ENCODE measurements around the gene IL1F10.

IL1F10 gene

GRCh38 chr2:113058998-113059960 is 8.5 kb upstream of the IL1F10 start, which contains the start of gene IL36RN:
Gene IL36RN, plus strand, starts transcription at chr2:113059198. Its CDS starts 241 bp downstream, at chr2:113059439.
- DNase-seq (ENCODE audit: low spot score) = no peak

DNA sequence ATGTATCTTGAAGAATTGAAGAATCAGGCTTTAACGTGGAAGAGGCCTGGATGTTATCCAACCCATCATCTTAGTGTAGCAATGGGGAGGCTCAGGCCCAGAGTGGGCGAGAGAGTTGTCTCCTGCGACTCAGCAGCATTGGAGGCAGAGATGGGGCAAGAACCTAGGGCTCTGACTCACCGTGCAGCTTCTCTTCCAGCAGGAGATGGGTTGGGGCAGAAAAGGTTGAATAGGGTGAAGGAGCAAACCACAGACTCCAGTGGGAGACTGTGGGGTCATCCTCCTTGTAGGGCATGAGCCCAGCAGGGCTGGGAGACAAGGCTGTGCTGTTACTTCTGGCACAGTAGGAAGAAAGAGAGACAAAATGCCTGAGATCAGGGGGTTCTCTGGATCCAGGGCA is 7.4 kb upstream of the IL1F10 start:
- peak; percentile 22 for DNase-seq (ENCODE audit: low spot score)

- no peak for DNase-seq (ENCODE audit: low spot score)
Observed at GRCh38 chr2:113060796-113061195, 7.0 kb upstream of the IL1F10 start.

GRCh38 chr2:113061241-113061640 is 6.5 kb upstream of the IL1F10 start:
- no peak for DNase-seq (ENCODE audit: low spot score)

DNA sequence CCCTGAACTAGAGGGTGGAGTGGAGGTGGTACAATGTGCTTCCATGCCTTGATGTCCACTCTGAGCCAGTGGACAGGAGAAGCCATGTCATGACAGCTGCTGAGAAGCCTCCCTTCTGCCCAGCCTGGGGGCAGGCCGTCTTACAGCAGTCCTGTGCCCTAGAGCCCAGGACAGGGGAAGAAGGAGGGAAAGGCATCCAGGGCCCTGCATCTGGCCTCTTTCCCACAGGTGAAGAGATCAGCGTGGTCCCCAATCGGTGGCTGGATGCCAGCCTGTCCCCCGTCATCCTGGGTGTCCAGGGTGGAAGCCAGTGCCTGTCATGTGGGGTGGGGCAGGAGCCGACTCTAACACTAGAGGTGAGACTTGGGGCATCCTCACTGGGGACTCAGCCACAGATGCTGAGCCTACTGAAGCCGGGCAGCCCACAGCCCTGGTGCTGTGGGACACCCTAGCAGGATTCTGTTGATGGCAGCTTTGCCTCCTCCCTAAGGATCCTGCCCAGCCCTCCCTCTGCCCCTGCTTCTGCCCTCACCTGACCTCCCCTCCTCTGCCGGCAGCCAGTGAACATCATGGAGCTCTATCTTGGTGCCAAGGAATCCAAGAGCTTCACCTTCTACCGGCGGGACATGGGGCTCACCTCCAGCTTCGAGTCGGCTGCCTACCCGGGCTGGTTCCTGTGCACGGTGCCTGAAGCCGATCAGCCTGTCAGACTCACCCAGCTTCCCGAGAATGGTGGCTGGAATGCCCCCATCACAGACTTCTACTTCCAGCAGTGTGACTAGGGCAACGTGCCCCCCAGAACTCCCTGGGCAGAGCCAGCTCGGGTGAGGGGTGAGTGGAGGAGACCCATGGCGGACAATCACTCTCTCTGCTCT is 5.6 kb upstream of the IL1F10 start:
- no peak for DNase-seq (ENCODE audit: low spot score)

- no peak for DNase-seq (ENCODE audit: low spot score)
Observed at GRCh38 chr2:113064281-113064680, 3.5 kb upstream of the IL1F10 start.

- DNase-seq (ENCODE audit: low spot score) = no peak
Observed at GRCh38 chr2:113064898-113065297, 2.9 kb upstream of the IL1F10 start.

GRCh38 chr2:113068249-113068648 is 479 bp downstream of the IL1F10 start:
- DNase-seq (ENCODE audit: low spot score) = no peak

DNA sequence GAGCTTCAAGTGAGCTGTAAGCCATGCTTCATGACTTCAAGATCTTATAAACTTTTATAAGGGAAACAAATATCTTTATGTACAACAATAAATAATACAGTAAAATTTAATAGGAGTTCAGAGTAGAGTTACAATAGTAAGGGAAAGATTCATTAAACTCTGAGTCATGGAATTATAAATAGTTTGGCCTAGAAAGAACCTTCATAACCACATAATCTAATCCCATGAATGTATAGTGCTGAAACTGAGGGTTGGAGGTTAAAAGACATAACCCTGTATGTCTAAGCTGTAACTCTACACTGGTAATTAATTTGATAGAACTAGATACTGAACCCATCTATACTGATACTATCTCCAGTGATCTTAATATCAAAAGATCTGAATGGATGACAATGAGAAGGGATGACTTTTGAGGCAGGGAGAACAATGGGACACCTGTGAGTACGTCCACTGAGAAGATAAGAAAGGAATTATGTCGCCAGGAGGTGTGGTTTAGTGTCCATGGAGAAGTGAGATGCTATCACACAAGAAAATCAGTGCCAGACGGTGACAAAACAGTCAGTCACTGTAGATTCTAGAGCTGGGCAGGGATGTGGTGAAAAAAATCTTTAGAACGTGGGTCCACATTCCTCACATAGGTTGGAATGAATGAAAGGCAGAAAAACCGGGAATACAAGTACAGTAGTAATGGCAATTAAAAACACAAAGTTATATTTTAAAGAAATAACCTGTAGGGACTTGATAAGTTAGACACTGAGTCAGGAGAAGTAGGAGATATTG is 1.1 kb downstream of the IL1F10 start:
- peak; percentile 34 for DNase-seq (ENCODE audit: low spot score)

DNA sequence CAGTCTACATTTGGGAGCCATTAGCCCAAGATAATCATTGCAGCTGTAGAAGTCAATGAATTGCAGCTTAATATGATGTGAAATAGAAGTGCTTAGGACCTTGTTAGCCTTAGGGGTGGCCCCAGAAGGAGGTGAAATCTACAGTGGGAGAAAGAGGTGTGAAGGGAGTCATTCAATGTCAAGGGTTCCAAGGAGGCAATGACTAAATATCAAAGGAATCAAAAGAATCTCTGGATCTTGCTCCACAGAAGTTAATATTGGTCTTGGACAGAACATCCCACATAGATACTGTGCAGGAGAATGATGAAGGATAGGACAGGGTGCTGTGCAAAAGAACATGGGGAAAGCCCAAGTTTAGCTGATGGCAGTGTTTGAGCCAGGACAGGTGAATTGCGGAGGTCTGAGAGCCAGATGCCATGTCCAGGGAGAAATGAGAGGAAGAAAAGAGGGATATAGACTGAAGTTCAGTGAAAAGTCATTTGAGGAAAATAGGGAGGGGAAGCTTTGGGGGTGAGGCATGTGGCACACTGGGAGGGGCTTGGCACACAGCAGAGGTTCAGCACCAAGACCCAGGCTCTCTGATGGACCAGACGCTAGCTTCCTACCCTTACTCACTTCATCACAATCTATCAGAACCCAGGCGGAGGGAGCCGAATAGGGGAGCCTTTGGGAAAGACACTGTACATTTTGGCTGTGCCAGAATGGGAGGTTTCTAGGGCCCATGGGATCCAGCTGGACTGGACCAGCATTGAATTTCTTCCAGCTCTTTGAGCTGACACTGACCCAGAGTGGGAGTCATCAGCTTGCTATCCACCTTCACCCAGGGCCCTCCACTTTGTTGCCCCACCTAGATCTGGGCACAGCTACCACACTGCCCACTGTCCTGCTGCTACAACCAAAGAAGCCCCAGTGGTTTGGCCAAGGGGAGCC is 2.2 kb downstream of the IL1F10 start:
- DNase-seq (ENCODE audit: low spot score) = peak; percentile 35

- DNase-seq (ENCODE audit: low spot score) = no peak
Observed at GRCh38 chr2:113070606-113070975, 2.8 kb downstream of the IL1F10 start.

DNA sequence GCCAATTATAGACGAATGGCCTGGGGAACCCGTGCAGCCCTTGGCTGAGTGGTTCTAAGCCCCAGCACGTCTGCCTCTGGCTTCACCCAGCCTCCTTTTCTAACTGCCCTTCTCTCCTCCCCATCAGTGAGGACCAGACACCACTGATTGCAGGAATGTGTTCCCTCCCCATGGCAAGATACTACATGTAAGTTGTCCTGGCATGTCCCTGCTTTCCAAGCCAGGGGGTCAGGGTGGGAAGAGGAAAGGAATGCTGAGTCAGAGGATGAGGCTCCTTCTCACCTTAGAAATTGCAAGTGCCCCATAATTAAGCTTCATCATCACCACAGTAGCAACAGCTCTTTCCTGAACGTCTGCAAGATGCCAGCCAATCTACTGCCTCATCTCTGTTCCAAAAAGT is 4.8 kb downstream of the IL1F10 start:
- DNase-seq (ENCODE audit: low spot score) = no peak

DNA sequence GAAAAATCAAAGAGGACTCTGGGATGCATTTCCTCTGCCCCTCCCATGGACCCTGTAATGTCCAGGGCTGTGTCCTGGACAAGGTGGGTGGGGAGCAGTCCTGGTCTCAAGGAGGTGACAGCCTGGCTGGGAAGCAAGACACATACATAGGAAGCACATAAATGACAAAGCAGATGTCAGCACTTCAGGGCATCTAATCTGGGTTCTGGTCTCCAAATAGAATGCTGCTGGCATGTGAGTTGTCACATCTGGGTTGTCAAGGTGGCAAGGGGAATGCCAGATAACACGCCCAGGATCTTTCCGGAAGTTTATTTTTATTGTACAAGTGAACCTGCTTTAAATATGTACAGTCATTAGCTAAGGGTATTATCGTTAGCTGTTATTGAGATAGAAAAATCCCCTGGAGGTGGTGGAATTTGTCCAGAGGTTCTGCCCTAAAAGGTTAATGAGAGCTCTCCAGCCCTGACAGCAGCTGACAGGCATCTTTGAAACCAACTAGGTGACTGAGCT is 5.6 kb downstream of the IL1F10 start:
- DNase-seq (ENCODE audit: low spot score) = no peak

GRCh38 chr2:113075030-113075429 is 7.3 kb downstream of the IL1F10 start:
- no peak for DNase-seq (ENCODE audit: low spot score)

GRCh38 chr2:113075600-113075999 is 7.8 kb downstream of the IL1F10 start:
- DNase-seq (ENCODE audit: low spot score) = no peak

GRCh38 chr2:113076954-113077669 is 9.3 kb downstream of the IL1F10 start:
- DNase-seq (ENCODE audit: low spot score) = no peak

- peak; percentile 19 for DNase-seq (ENCODE audit: low spot score)
Observed at GRCh38 chr2:113077921-113078320, 10.2 kb downstream of the IL1F10 start.

- DNase-seq (ENCODE audit: low spot score) = no peak
Observed at GRCh38 chr2:113078350-113078839, 10.6 kb downstream of the IL1F10 start.

- DNase-seq (ENCODE audit: low spot score) = no peak
Observed at GRCh38 chr2:113079131-113079530, 11.4 kb downstream of the IL1F10 start.

GRCh38 chr2:113080134-113080533 is 12.4 kb downstream of the IL1F10 start:
- DNase-seq (ENCODE audit: low spot score) = peak; percentile 54

Measured in AG08395 (cell line).